ENCODE results near the gene SMIM14.
"Not testable (repeated sequence)": the region's sequence is repeated elsewhere in the genome, so short reads cannot be mapped to it uniquely, and the experiment has no call there.

The SMIM14 gene

DNA sequence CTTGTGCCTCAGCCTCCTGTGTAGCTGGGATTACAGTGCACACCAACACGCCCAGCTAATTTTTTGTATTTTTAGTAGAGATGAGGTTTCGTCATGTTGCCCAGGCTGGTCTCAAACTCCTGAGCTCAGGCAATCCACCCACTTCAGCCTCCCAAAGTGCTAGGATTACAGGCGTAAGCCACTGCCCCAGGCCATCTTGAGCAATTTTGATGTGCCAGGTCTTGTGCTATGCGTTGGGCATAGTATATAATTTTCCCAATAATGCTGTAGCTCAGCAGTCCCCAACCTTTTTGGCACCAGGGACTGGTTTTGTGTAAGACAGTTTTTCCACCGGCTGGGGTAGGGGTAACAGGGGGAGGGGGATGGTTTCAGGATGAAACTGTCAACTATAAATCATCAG, 18.0 kb upstream of the SMIM14 start:
- not testable (repeated sequence) for H3K4me3 Mint-ChIP-seq; H3K36me3 Mint-ChIP-seq (ENCODE audit: low read depth); H3K27me3 Mint-ChIP-seq; H3K27ac Mint-ChIP-seq; H3K4me1 Mint-ChIP-seq (ENCODE audit: low read depth); H3K9me3 Mint-ChIP-seq; DNase-seq

DNA sequence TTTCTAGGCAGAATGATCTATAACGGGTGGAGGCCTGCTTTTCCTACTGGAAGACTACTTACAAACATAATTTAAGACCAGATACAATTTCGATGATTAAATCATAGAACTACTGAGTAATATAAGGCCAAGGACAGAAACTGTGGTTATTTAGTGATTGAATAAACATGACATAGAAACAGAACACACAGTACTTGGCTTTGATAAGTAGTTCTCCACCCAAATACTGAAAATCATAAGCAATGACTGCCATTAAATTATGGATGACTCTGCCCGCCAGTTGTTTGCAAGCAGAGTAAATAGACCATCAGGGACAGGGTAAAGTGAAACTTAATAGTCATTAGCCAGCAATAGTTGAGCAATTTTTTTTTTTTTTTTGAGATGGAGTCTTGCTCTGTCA, 17.2 kb upstream of the SMIM14 start:
- H3K9me3 Mint-ChIP-seq, result no peaks in the 10 kb centered on the region
- H3K4me3 Mint-ChIP-seq, result no peak overlapping the region
- H3K4me1 Mint-ChIP-seq (ENCODE audit: low read depth), result peaks cover 8% of the 10 kb centered on the region
- no peak overlapping the region for H3K27ac Mint-ChIP-seq
- H3K36me3 Mint-ChIP-seq (ENCODE audit: low read depth), result no peaks in the 10 kb centered on the region
- H3K27me3 Mint-ChIP-seq, result no peaks in the 10 kb centered on the region
- DNase-seq, result no peak

DNA sequence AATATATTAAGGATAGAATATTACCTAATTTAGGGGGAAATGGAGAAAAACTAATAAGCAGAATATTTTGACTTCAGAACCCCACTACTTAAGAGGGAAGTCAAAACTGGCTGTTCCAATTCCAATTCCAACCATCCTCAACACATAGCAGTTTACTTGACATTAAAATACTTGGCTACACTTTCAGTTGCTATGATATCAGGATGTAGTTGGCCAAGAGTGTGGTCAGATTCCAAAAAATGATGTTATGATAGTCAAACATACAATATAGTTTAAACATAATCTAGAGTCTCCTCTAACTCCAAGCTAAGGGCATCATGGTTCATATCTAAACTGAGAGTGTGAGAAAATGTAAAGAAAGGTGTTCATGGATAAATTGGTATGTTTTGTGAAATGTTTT, 16.5 kb upstream of the SMIM14 start:
- H3K4me1 Mint-ChIP-seq (ENCODE audit: low read depth), result peaks cover 8% of the 10 kb centered on the region
- DNase-seq, result no peak
- no peaks in the 10 kb centered on the region for H3K9me3 Mint-ChIP-seq
- H3K4me3 Mint-ChIP-seq, result no peak overlapping the region
- H3K27me3 Mint-ChIP-seq, result no peaks in the 10 kb centered on the region
- no peaks in the 10 kb centered on the region for H3K36me3 Mint-ChIP-seq (ENCODE audit: low read depth)
- H3K27ac Mint-ChIP-seq, result no peak overlapping the region

DNA sequence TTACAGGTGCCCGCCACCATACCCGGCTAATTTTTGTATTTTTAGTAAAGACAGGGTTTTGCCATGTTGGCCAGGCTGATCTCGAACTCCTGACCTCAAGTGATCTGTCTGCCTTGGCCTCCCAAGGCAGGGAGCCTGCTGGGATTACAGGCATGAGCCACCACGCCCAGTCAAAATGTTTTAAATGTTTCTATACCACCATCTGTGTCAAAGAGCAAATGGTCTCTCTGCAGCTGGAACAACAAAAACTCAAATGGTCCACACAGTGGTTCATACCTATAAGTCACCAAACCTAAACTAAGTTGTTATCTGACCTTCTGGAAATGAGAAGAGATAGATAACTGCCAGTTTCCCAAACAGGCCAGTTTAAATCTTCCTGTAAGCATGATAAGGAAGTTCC, 12.9 kb upstream of the SMIM14 start:
- H3K36me3 Mint-ChIP-seq (ENCODE audit: low read depth); H3K27me3 Mint-ChIP-seq; H3K9me3 Mint-ChIP-seq; H3K27ac Mint-ChIP-seq; H3K4me3 Mint-ChIP-seq; DNase-seq; H3K4me1 Mint-ChIP-seq (ENCODE audit: low read depth): not testable (repeated sequence)

DNA sequence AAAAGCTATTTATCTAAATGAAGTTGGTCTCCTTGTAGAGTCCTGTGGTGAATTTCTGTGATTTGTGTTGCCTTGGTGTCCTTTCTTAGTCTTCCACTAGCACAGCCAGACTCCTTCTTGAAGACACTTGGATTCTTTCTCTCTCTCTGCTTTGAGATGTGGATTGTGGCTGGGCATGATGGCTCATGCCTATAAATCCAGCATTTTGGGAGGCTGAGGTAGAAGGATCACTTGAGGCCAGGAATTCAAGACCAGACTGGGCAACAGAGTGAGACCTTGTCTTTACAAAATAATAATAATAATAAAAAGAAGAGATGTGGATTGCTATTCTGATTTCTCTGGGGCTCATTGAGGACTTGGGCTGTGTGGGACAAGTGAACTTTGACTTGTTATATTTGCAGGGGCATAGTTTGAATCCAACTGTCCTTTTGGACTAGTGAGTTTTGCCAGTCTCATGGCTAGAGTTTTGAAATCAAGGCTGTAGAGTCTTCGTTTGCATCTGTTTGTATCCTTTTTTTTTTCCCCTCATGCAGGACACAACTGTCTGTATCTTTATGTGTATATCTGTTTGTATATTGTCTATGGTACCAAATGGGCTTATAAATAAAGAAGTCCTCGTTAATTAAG, 11.1 kb upstream of the SMIM14 start:
- DNase-seq, result no peak
- H3K27me3 Mint-ChIP-seq, result no peaks in the 10 kb centered on the region
- H3K36me3 Mint-ChIP-seq (ENCODE audit: low read depth), result no peaks in the 10 kb centered on the region
- H3K9me3 Mint-ChIP-seq, result no peaks in the 10 kb centered on the region
- H3K27ac Mint-ChIP-seq, result no peak overlapping the region
- no peaks in the 10 kb centered on the region for H3K4me1 Mint-ChIP-seq (ENCODE audit: low read depth)
- no peak overlapping the region for H3K4me3 Mint-ChIP-seq

- H3K27ac Mint-ChIP-seq, result no peak overlapping the region
Observed at GRCh38 chr4:39648827-39649558, 10.3 kb upstream of the SMIM14 start.

GRCh38 chr4:39648213-39648612, 9.5 kb upstream of the SMIM14 start:
- Mint-ChIP-seq H3K9me3 (no peaks in the 10 kb centered on the region), H3K4me3 (no peak overlapping the region), H3K4me1 (ENCODE audit: low read depth) (no peaks in the 10 kb centered on the region), H3K27ac (no peak overlapping the region), H3K27me3 (no peaks in the 10 kb centered on the region), H3K36me3 (ENCODE audit: low read depth) (no peaks in the 10 kb centered on the region)
- no peak for DNase-seq

More at GRCh38 chr4:39648827-39649558, 10.3 kb upstream of the SMIM14 start:
- H3K4me1 Mint-ChIP-seq (ENCODE audit: low read depth), result no peaks in the 10 kb centered on the region
- no peaks in the 10 kb centered on the region for H3K36me3 Mint-ChIP-seq (ENCODE audit: low read depth)
- DNase-seq, result no peak
- H3K27me3 Mint-ChIP-seq, result no peaks in the 10 kb centered on the region
- H3K9me3 Mint-ChIP-seq, result no peaks in the 10 kb centered on the region
- no peak overlapping the region for H3K4me3 Mint-ChIP-seq

DNA sequence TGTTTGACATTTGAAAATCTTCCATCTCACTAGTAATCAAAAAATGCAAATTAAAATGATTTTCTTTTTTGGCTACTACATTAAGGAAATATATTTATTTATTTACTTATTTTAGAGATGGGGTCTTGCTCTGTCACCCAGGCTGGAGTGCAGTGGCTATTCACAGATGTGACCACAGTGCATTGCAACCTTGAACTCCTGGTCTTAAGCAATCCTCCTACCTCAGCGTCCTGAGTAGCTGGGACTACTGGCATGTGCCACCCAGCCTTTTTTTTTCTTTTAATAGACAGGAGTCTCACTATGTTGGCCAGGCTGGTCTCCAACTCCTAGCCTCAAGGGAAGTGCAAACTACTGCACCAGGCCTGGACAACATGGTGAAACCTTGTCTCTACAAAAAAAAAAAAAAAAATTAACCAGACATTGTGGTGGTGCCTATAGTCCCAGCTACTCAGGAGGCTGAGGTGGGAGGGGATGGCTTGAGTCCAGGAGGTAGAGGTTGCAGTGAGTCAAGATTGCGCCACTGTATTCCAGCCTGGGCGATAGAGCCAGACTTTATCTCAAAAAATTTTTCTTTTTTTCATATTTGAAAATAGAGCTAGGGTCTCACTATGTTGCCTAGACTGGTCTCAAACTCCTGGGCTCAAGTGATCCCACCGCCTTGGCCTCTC, 4.4 kb upstream of the SMIM14 start:
- no peak overlapping the region for H3K27ac Mint-ChIP-seq
- no peak overlapping the region for H3K4me3 Mint-ChIP-seq
- no peaks in the 10 kb centered on the region for H3K27me3 Mint-ChIP-seq
- H3K9me3 Mint-ChIP-seq, result no peaks in the 10 kb centered on the region
- peaks cover 18% of the 10 kb centered on the region for H3K4me1 Mint-ChIP-seq (ENCODE audit: low read depth)
- H3K36me3 Mint-ChIP-seq (ENCODE audit: low read depth), result peaks cover 3% of the 10 kb centered on the region
- no peak for DNase-seq

- H3K4me1 Mint-ChIP-seq (ENCODE audit: low read depth), result peaks cover 31% of the 10 kb centered on the region
- H3K36me3 Mint-ChIP-seq (ENCODE audit: low read depth), result peaks cover 3% of the 10 kb centered on the region
- no peak overlapping the region for H3K27ac Mint-ChIP-seq
- no peaks in the 10 kb centered on the region for H3K9me3 Mint-ChIP-seq
- no peak overlapping the region for H3K4me3 Mint-ChIP-seq
- DNase-seq, result no peak
- H3K27me3 Mint-ChIP-seq, result no peaks in the 10 kb centered on the region
Observed at GRCh38 chr4:39641451-39641850, 2.8 kb upstream of the SMIM14 start.

- Mint-ChIP-seq H3K4me1 (ENCODE audit: low read depth) (peaks cover 41% of the 10 kb centered on the region), H3K4me3 (peak overlapping the region; percentile 86), H3K27me3 (no peaks in the 10 kb centered on the region), H3K36me3 (ENCODE audit: low read depth) (peaks cover 3% of the 10 kb centered on the region), H3K27ac (peak overlapping the region; percentile 82), H3K9me3 (no peaks in the 10 kb centered on the region)
- DNase-seq, result peak; percentile 46
Observed at GRCh38 chr4:39637586-39638353, 895 bp downstream of the SMIM14 start.

DNA sequence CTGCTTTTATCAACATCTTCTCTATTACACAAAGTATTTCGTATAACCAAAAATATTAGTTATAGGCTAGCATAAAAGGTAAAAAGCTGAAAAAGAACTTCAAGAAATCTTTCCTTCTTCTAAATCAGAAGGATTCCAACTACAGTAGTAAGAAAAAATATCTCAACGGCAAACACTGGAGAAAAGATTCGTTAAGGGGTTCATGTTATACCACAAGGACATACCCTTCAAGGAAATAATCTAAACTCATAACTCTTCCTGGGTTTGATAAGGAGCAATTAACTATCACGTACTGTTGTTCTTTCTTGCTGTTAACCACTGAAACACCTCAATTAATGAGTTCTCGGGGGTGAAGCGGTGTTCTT, 1.5 kb downstream of the SMIM14 start:
- Mint-ChIP-seq H3K4me3 (peak overlapping the region; percentile 86), H3K9me3 (no peaks in the 10 kb centered on the region), H3K4me1 (ENCODE audit: low read depth) (peaks cover 41% of the 10 kb centered on the region), H3K27ac (peak overlapping the region; percentile 82), H3K36me3 (ENCODE audit: low read depth) (peaks cover 3% of the 10 kb centered on the region), H3K27me3 (no peaks in the 10 kb centered on the region)
- DNase-seq, result no peak

GRCh38 chr4:39636531-39637184, 2.0 kb downstream of the SMIM14 start:
- H3K27ac Mint-ChIP-seq, result no peak overlapping the region
- no peaks in the 10 kb centered on the region for H3K9me3 Mint-ChIP-seq
- peaks cover 41% of the 10 kb centered on the region for H3K4me1 Mint-ChIP-seq (ENCODE audit: low read depth)
- peak overlapping the region; percentile 86 for H3K4me3 Mint-ChIP-seq
- no peak for DNase-seq
- H3K36me3 Mint-ChIP-seq (ENCODE audit: low read depth), result peaks cover 3% of the 10 kb centered on the region
- H3K27me3 Mint-ChIP-seq, result no peaks in the 10 kb centered on the region

DNA sequence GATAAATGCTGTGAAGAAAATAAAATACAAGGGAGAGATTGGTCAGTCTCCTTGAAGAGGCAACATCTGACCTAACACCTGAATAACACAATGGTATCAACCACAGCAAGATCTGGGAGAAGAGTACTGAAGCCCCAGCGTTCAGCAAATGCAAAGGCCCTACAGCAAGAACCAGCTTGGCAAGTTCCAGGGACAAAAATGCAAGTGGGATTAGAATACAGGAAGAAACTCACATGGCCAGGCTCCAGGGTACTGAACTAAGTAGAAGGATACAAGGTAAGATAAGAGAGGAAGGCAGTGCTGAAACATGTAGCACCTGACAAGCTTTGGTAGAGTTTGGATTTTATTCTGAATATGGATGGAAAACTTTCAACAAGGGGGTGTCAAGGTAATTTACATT, 3.6 kb downstream of the SMIM14 start:
- Mint-ChIP-seq H3K9me3 (no peaks in the 10 kb centered on the region), H3K27ac (no peak overlapping the region), H3K36me3 (ENCODE audit: low read depth) (peaks cover 3% of the 10 kb centered on the region)

DNA sequence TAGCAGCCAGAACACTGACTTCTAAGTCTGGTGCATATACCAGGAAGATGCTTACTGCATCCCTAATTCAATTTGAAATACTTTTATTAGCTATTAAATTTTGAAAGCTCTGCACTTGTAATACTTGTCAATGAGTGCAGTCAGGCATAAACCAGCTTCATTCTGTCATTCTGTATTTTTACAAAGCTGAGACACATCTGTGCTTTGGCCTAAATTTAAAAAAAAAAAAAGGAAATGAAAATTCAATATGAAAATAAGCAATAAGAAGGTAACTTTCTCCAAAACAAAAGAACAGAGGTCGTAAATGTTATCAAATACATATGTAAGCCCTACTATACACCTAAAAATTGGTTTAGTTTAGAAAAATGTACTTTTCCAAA, 7.0 kb downstream of the SMIM14 start:
- Mint-ChIP-seq H3K4me3 (no peak overlapping the region), H3K9me3 (no peaks in the 10 kb centered on the region), H3K27ac (no peak overlapping the region), H3K27me3 (no peaks in the 10 kb centered on the region), H3K4me1 (ENCODE audit: low read depth) (peaks cover 10% of the 10 kb centered on the region), H3K36me3 (ENCODE audit: low read depth) (no peaks in the 10 kb centered on the region)
- no peak for DNase-seq

More for the DNA sequence above, 3.6 kb downstream of the SMIM14 start:
- Mint-ChIP-seq H3K4me1 (ENCODE audit: low read depth) (peaks cover 37% of the 10 kb centered on the region), H3K27me3 (no peaks in the 10 kb centered on the region), H3K4me3 (no peak overlapping the region)
- no peak for DNase-seq

Data from activated T-cell treated with anti-CD3 and anti-CD28 coated beads, Interleukin-2, amount 50 U/mL, for 24 hours (primary cell).